Lung (tissue), 12 donors: ENCODE measurements around the gene MDM1. TPM values are rescaled to one million over a fixed set of nuclear protein-coding genes. Genes with fewer than 3 reads are reported as not detected.

Experiments
- ATAC-seq: fragments of 200-7000 bp; cut with Tn5 transposase; one replicate; pipeline ENCODE4 v1.9.1; 2020; ENCODE audit warnings: moderate number of reproducible peaks; ENCODE audit not compliant: insufficient read depth, low FRiP score
- DNase-seq, 3 donors: peaks; one replicate each; pipeline ENCODE4 v3.0.0-alpha.2; 2013 to 2017
- H3K27ac ChIP-seq, 2 donors: one replicate each; pipeline ENCODE4 v1.5.1; 2013; ENCODE audit warnings: mild to moderate bottlenecking in 2 of 2, moderate library complexity in 2 of 2, control low read depth in 1 of 2, inconsistent platforms in 1 of 2, low read depth in 1 of 2, low read length in 1 of 2
- H3K27me3 ChIP-seq, 3 donors: one replicate each; pipeline ENCODE4 v1.5.1; 2013; ENCODE audit warnings: low read length in 2 of 3; ENCODE audit not compliant: control insufficient read depth in 3 of 3, insufficient read depth in 3 of 3
- H3K36me3 ChIP-seq, 4 donors: one replicate each; pipeline ENCODE4 v1.5.1; 2013; ENCODE audit warnings: low read length in 4 of 4, mild to moderate bottlenecking in 1 of 4, moderate library complexity in 1 of 4; ENCODE audit not compliant: control insufficient read depth in 4 of 4, insufficient read depth in 4 of 4
- H3K4me1 ChIP-seq, 5 donors: one replicate each; pipeline ENCODE4 v1.5.1; 2013; ENCODE audit warnings: low read length in 5 of 5, mild to moderate bottlenecking in 2 of 5, moderate library complexity in 1 of 5; ENCODE audit not compliant: control insufficient read depth in 5 of 5, insufficient read depth in 5 of 5
- H3K4me3 ChIP-seq: one replicate; pipeline ENCODE4 v1.5.1; 2013; ENCODE audit warnings: mild to moderate bottlenecking, control low read depth, moderate library complexity
- H3K9ac ChIP-seq, 2 donors: one replicate each; pipeline ENCODE4 v1.5.1; 2013; ENCODE audit warnings: low read length in 2 of 2, control low read depth in 1 of 2; ENCODE audit not compliant: insufficient read depth in 1 of 2
- H3K9me3 ChIP-seq, 4 donors: one replicate each; pipeline ENCODE4 v1.5.1; 2013; ENCODE audit warnings: low read length in 3 of 4, mild to moderate bottlenecking in 1 of 4, moderate library complexity in 1 of 4; ENCODE audit not compliant: control insufficient read depth in 4 of 4, insufficient read depth in 3 of 4
- WGBS, 2 donors: extraction: QIAGEN DNeasy Blood & Tissue Kit; methylation state at CpG; one replicate each; pipeline ENCODE4 v1.1.7; 2013; 5-methylcytosine and 5-hydroxymethylcytosine counted together
- polyA plus RNA-seq, 2 donors: library from polyadenylated mRNA; stranded (reverse); fragments of 200-250 nt; gene quantifications; one replicate each; pipeline ENCODE4 v1.2.1, GENCODE V29; 2013
- total RNA-seq, 2 donors: library from RNA; depleted of rRNA in 1 of 2; stranded (reverse); fragments of >200 nt in 1 of 2; gene quantifications; one replicate each; pipeline ENCODE4 v1.2.1, GENCODE V29; 2014 to 2021
- TF ChIP-seq, protein P1 (sequence below): IDR thresholded peaks from 2 replicates; pipeline ENCODE4 v1.5.1; 2012; ENCODE audit warnings: mild to moderate bottlenecking; ENCODE audit errors: control extremely low read depth, extremely low read depth
- donor health status: control.
- donor health status: control.
- donor health status: Bipolar disorder and iron deficiency.
- donor health status: healthy.
- donor health status: DM: yes; HTN: yes; CAD: no.

The MDM1 gene
- total and polyA plus RNA-seq, 4 donors, result 6.7 to 29.7 (median 12.4) TPM

DNA sequence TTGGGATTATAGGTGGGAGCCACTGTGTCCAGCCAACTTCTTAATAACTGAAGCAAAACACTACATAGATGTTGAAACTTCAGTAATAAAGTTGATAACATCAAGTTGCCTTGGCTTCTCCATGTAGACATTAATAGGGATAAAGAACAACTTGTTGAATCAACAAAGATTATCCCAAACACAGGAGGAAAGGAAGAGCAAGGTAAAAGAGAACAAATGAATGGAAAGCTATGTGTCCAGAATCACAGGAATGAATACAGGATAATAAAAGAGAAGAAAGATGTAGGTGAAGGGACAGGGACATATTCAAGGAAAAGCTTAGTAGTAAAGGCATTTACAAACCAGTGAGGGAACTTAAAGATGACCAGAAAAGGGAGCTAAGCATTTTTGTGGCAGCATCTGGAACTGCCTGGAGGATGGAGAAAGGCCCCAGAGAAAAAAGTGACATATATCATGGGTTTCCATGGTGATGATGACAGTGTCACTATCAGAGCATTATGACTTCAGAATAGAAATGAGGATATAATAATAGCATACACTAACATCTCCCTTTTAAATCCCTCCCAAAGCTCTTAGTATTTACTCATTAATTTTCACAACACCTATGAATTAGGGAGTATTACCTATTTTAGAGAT lies 24.0 kb upstream of the MDM1 start:
- TF ChIP-seq, protein P1, sequence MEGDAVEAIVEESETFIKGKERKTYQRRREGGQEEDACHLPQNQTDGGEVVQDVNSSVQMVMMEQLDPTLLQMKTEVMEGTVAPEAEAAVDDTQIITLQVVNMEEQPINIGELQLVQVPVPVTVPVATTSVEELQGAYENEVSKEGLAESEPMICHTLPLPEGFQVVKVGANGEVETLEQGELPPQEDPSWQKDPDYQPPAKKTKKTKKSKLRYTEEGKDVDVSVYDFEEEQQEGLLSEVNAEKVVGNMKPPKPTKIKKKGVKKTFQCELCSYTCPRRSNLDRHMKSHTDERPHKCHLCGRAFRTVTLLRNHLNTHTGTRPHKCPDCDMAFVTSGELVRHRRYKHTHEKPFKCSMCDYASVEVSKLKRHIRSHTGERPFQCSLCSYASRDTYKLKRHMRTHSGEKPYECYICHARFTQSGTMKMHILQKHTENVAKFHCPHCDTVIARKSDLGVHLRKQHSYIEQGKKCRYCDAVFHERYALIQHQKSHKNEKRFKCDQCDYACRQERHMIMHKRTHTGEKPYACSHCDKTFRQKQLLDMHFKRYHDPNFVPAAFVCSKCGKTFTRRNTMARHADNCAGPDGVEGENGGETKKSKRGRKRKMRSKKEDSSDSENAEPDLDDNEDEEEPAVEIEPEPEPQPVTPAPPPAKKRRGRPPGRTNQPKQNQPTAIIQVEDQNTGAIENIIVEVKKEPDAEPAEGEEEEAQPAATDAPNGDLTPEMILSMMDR, result no peak
- Histone ChIP-seq H3K27ac (no peak overlapping the region), H3K9ac (no peak overlapping the region), H3K4me1 (no peaks in the 10 kb centered on the region), H3K9me3 (no peaks in the 10 kb centered on the region), H3K4me3 (no peak overlapping the region), H3K36me3 (no peaks in the 10 kb centered on the region), H3K27me3 (peaks cover 0 to 3% (median 0%) of the 10 kb centered on the region in 3 donors)
- DNase-seq (no peak), ATAC-seq (no peak)

DNA sequence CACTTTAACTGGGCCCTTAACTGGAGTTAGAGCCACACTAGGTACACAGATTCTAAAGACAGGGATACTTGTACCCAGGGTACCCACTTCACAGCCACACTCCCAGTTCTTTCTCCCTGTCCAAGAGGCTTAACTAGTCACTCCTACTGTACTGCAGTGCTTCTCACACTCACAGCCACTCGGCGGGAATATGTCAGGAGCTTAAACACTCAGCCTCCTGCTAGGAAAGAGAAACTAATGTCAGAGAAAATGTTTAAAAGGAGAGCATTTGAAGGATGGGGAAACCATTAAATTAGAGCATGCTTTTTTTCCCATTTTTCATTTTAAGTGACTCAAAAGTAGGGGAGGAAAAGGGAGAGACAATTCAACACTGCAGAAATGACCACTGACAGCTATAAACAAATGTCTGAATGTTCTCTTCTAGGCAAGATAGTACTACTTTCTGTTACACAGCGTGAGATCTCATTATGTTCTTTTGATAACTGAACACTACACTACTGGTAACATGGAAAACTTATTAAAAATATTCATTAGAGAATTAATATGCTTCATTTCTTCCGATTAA lies 22.9 kb upstream of the MDM1 start:
- no peak overlapping the region for H3K9ac ChIP-seq
- DNase-seq, result no peak
- no peak overlapping the region for H3K27ac ChIP-seq
- WGBS, 2 donors, result 77 to 81% methylated on average over 4 of the region's 4 CpGs
- TF ChIP-seq, protein P1, result no peak
- no peak overlapping the region for H3K4me3 ChIP-seq
- H3K4me1 ChIP-seq, result peaks cover 0 to 2% (median 0%) of the 10 kb centered on the region in 5 donors
- H3K9me3 ChIP-seq, result no peaks in the 10 kb centered on the region
- H3K36me3 ChIP-seq, result no peaks in the 10 kb centered on the region
- H3K27me3 ChIP-seq, result peaks cover 0 to 3% (median 0%) of the 10 kb centered on the region in 3 donors
- no peak for ATAC-seq

DNA sequence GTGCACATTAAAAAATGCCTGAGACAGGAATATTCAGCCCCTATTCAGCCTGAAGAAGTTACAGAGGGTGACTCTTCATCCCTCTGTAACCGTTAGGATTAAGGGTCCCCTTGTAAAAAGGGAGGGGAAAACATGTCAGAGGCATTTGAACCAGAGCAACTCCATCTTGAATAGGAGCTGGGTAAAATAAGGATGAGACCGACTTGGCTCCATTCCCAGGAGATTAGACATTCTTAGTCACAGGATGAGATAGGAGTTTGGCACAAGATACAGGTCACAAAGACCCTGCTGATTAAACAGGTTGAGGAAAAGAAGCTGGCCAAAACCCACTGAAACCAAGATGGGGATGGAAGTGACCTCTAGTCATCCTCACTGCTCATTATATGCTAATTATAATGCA lies 19.9 kb upstream of the MDM1 start:
- 79 to 95% methylated on average over 2 of the region's 2 CpGs for WGBS, 2 donors
- H3K27ac ChIP-seq, result no peak overlapping the region
- peaks cover 0 to 3% (median 0%) of the 10 kb centered on the region in 3 donors for H3K27me3 ChIP-seq
- H3K9ac ChIP-seq, result no peak overlapping the region
- H3K4me3 ChIP-seq, result no peak overlapping the region
- DNase-seq (no peak), ATAC-seq (no peak)
- peaks cover 0 to 18% (median 0%) of the 10 kb centered on the region in 5 donors for H3K4me1 ChIP-seq
- no peaks in the 10 kb centered on the region for H3K9me3 ChIP-seq
- no peaks in the 10 kb centered on the region for H3K36me3 ChIP-seq
- TF ChIP-seq, protein P1, result no peak
